Measurements from ENCODE around the gene BTBD16. TPM values are rescaled to one million over a fixed set of nuclear protein-coding genes. Genes with fewer than 3 reads are reported as not detected.

The BTBD16 gene
- total RNA-seq, 1 experiment from 2014 or later: not detected

- TF ChIP-seq MXD4 (CRISPR knock-in tag; IDR thresholded peaks at IDR 0.05; ENCODE audit: borderline replicate concordance) (no peak), ZNF532 (CRISPR knock-in tag; IDR thresholded peaks at IDR 0.05; ENCODE audit: borderline replicate concordance) (no peak), USF2 (CRISPR knock-in tag; IDR thresholded peaks at IDR 0.05) (no peak), KAT7 (CRISPR knock-in tag; IDR thresholded peaks at IDR 0.05; ENCODE audit: borderline replicate concordance) (no peak), SP1 (CRISPR knock-in tag; conservative IDR thresholded peaks at IDR 0.05) (no peak)
- TF ChIP-seq, protein P1, sequence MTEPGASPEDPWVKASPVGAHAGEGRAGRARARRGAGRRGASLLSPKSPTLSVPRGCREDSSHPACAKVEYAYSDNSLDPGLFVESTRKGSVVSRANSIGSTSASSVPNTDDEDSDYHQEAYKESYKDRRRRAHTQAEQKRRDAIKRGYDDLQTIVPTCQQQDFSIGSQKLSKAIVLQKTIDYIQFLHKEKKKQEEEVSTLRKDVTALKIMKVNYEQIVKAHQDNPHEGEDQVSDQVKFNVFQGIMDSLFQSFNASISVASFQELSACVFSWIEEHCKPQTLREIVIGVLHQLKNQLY (CRISPR knock-in tag; IDR thresholded peaks at IDR 0.05): no peak
- TF ChIP-seq, protein P2, sequence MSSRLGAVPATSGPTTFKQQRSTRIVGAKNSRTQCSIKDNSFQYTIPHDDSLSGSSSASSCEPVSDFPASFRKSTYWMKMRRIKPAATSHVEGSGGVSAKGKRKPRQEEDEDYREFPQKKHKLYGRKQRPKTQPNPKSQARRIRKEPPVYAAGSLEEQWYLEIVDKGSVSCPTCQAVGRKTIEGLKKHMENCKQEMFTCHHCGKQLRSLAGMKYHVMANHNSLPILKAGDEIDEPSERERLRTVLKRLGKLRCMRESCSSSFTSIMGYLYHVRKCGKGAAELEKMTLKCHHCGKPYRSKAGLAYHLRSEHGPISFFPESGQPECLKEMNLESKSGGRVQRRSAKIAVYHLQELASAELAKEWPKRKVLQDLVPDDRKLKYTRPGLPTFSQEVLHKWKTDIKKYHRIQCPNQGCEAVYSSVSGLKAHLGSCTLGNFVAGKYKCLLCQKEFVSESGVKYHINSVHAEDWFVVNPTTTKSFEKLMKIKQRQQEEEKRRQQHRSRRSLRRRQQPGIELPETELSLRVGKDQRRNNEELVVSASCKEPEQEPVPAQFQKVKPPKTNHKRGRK (CRISPR knock-in tag; IDR thresholded peaks at IDR 0.05; ENCODE audit: borderline replicate concordance): no peak
Observed at GRCh38 chr10:122306282-122306681, 35.2 kb downstream of the BTBD16 start (continued).

DNA sequence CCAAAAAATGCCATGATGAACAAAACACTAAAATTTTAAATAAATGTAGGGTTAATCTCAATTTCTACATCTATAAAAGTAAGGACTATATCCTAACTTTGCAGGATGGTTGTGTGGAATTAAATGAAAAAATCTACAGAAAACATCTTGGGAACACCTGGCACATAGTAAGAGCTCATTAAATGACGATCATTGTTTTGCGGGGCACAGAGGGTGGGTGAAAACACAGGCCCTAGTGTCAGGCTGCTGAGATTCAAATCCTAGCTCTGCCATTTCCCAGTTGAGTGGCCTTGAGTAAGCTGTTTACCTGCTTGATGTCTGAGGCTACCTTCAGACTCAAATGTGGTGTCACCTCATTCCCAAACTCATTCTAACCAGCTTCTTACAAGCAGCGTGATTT, 35.6 kb downstream of the BTBD16 start:
- POLR2A ChIA-PET: no interaction called here
- CTCF ChIA-PET: interaction anchor here (1.0 to 1.7 kb wide), 2 partner anchors 8 to 27 kb away, joined by 4 to 7 read pairs; no protein-coding TSS in a partner anchor
- Mint-ChIP-seq H3K36me3 (peaks cover 6% of the 10 kb centered on the region; the same call in 1 of the 2 replicates), H3K27ac (no peak overlapping the region), H3K9me3 (peaks cover 12% of the 10 kb centered on the region), H3K4me1 (peaks cover 21% of the 10 kb centered on the region), H3K27me3 (ENCODE audit: low read depth) (no peaks in the 10 kb centered on the region; the same call in 1 of the 2 replicates), H3K4me3 (no peak overlapping the region)
- no peak for ATAC-seq
- no peak for DNase-seq (ENCODE audit: low spot score)
- TF ChIP-seq SMAD4 (CRISPR knock-in tag; IDR thresholded peaks at IDR 0.05): no peak
- no peak for TF ChIP-seq EMX1 (CRISPR knock-in tag; IDR thresholded peaks at IDR 0.05)
- TF ChIP-seq E2F4 (CRISPR knock-in tag; IDR thresholded peaks at IDR 0.05; ENCODE audit: borderline replicate concordance, low read depth): no peak
- no peak for TF ChIP-seq E2F1 (CRISPR knock-in tag; IDR thresholded peaks at IDR 0.05)
- no peak for TF ChIP-seq ZNF138 (CRISPR knock-in tag; conservative IDR thresholded peaks at IDR 0.05)
- TF ChIP-seq ATF3 (CRISPR knock-in tag; conservative IDR thresholded peaks at IDR 0.05): no peak
- TF ChIP-seq ZNF121 (CRISPR knock-in tag; IDR thresholded peaks at IDR 0.05): no peak
- TF ChIP-seq GTF2I (CRISPR knock-in tag; conservative IDR thresholded peaks at IDR 0.05): no peak
- TF ChIP-seq, protein P3, sequence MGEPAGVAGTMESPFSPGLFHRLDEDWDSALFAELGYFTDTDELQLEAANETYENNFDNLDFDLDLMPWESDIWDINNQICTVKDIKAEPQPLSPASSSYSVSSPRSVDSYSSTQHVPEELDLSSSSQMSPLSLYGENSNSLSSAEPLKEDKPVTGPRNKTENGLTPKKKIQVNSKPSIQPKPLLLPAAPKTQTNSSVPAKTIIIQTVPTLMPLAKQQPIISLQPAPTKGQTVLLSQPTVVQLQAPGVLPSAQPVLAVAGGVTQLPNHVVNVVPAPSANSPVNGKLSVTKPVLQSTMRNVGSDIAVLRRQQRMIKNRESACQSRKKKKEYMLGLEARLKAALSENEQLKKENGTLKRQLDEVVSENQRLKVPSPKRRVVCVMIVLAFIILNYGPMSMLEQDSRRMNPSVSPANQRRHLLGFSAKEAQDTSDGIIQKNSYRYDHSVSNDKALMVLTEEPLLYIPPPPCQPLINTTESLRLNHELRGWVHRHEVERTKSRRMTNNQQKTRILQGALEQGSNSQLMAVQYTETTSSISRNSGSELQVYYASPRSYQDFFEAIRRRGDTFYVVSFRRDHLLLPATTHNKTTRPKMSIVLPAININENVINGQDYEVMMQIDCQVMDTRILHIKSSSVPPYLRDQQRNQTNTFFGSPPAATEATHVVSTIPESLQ (CRISPR knock-in tag; IDR thresholded peaks at IDR 0.05): no peak
- TF ChIP-seq AR (CRISPR knock-in tag; IDR thresholded peaks at IDR 0.05): no peak
- no peak for TF ChIP-seq FOXJ3 (CRISPR knock-in tag; IDR thresholded peaks at IDR 0.05; ENCODE audit: borderline replicate concordance)
- TF ChIP-seq ZNF263 (CRISPR knock-in tag; IDR thresholded peaks at IDR 0.05; ENCODE audit: low read depth): no peak
- TF ChIP-seq ZNF671 (CRISPR knock-in tag; IDR thresholded peaks at IDR 0.05): no peak
- no peak for TF ChIP-seq ZNF219 (CRISPR knock-in tag; IDR thresholded peaks at IDR 0.05; ENCODE audit: borderline replicate concordance)
- TF ChIP-seq ZNF232 (CRISPR knock-in tag; IDR thresholded peaks at IDR 0.05): no peak
